Testis (tissue), 3 donors: ENCODE results near the gene IL10. TPM values are rescaled to one million over a fixed set of nuclear protein-coding genes. Genes with fewer than 3 reads are reported as not detected.

Experiments
- DNase-seq: peaks from one replicate; pipeline ENCODE4 v3.0.0-alpha.2; 2019
- H3K27ac ChIP-seq, 2 donors: fragments of 200-600 bp; sonication (generic); one replicate each; pipeline ENCODE4 v1.5.1; 2019
- H3K27me3 ChIP-seq: fragments of 200-600 bp; sonication (generic); one replicate; pipeline ENCODE4 v1.5.1; 2019
- H3K36me3 ChIP-seq: fragments of 200-600 bp; sonication (generic); one replicate; pipeline ENCODE4 v1.5.1; 2017; ENCODE audit warnings: low read depth; ENCODE audit errors: missing control alignments
- H3K4me1 ChIP-seq: fragments of 200-600 bp; sonication (generic); one replicate; pipeline ENCODE4 v1.5.1; 2019
- H3K4me3 ChIP-seq, 2 donors: fragments of 200-600 bp; sonication (generic); one replicate each; pipeline ENCODE4 v1.5.1; 2017 to 2019
- H3K9me3 ChIP-seq: fragments of 200-600 bp; sonication (generic); one replicate; pipeline ENCODE4 v1.5.1; 2017
- POLR2A ChIP-seq: fragments of 450-650 bp; IDR thresholded peaks from one replicate; pipeline ENCODE4 v1.6.1; 2017; ENCODE audit warnings: antibody characterized with exemption, mild to moderate bottlenecking, moderate library complexity
- WGBS, 2 donors: methylation state at CpG; one replicate each; pipeline ENCODE4 v1.1.5; 2018; 5-methylcytosine and 5-hydroxymethylcytosine counted together
- intact Hi-C: fragments of 100-400 bp; cut with DNase I; formaldehyde crosslinking; loops from one replicate; pipeline ENCODE4 v1.15.1; 2023; ENCODE audit warnings: low total_unique reads
- polyA plus RNA-seq: library from polyadenylated mRNA; stranded (reverse); fragments of 350-450 nt; fragmentation: Illumina TruSeq; extraction: RNeasy Lipid Tissue Mini Kit (QIAGEN cat#74804); gene quantifications from one replicate; pipeline ENCODE4 v1.2.3, GENCODE V29; 2014; ENCODE audit warnings: low read depth, low replicate concordance; ENCODE audit not compliant: insufficient read depth
- total RNA-seq, 2 donors: library from RNA; depleted of rRNA; stranded (reverse); fragments of >200 nt; gene quantifications; one replicate each; pipeline ENCODE4 v1.2.3, GENCODE V29; 2016
- TF ChIP-seq, protein P1 (sequence below), 3 experiments: fragments of 450-650 bp in 2 of 3; fragments of 200-600 bp in 1 of 3; sonication (generic) in 1 of 3; IDR thresholded peaks; one replicate each; pipeline ENCODE4 v1.5.1; 2016 to 2019; ENCODE audit warnings: antibody characterized with exemption in 3 of 3, mild to moderate bottlenecking in 2 of 3, moderate library complexity in 1 of 3

IL10 gene
- total and polyA plus RNA-seq, 3 donors from 2014 or later = 1.4 to 3.5 (median 1.7) TPM

DNA sequence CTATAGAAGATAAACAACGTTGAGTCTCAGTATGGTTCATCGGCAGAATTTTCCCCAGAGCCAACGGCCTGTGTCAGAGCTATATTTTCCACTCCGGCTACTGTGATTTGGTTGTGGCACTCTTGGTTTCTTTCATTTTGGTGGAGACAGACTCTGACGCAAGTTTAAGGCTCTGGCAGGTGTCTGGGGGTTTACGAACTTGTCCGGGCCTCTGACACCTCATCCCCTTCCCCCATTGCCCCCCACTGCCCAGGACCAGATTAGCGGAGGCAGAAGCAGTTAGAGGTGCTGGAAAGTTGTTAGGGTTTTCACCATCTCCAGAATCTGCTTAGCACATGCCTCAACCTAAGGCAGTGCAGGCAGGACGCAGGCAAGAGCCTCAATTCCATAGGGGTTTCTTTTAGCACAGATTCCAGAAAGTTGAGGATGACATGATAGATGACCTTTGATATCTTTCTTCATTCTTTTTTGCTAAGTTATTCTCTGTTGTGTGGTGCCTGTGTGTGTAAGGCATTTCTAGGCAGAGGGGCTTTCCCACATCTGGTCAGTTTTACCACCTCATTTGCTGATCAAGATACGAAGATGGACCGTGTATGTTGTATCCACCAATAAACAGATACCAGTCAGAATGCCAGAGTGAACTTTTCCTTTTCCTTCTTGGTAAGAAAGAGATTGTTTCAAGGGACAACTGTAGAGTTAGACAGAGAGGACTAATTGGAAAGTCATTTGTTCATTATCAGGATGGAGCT, 18.4 kb upstream of the IL10 start:
- no peaks in the 10 kb centered on the region for H3K27me3 ChIP-seq
- no peak for DNase-seq
- no peaks in the 10 kb centered on the region for H3K9me3 ChIP-seq
- H3K27ac ChIP-seq = no peak overlapping the region
- TF ChIP-seq, protein P1, sequence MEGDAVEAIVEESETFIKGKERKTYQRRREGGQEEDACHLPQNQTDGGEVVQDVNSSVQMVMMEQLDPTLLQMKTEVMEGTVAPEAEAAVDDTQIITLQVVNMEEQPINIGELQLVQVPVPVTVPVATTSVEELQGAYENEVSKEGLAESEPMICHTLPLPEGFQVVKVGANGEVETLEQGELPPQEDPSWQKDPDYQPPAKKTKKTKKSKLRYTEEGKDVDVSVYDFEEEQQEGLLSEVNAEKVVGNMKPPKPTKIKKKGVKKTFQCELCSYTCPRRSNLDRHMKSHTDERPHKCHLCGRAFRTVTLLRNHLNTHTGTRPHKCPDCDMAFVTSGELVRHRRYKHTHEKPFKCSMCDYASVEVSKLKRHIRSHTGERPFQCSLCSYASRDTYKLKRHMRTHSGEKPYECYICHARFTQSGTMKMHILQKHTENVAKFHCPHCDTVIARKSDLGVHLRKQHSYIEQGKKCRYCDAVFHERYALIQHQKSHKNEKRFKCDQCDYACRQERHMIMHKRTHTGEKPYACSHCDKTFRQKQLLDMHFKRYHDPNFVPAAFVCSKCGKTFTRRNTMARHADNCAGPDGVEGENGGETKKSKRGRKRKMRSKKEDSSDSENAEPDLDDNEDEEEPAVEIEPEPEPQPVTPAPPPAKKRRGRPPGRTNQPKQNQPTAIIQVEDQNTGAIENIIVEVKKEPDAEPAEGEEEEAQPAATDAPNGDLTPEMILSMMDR (IDR thresholded peaks at IDR 0.05) = no peak
- intact Hi-C loops = no loop called here
- H3K36me3 ChIP-seq = no peaks in the 10 kb centered on the region
- WGBS, 2 donors = 92% methylated on average over 11 of the region's 11 CpGs
- H3K4me1 ChIP-seq = no peaks in the 10 kb centered on the region
- no peak overlapping the region for H3K4me3 ChIP-seq

DNA sequence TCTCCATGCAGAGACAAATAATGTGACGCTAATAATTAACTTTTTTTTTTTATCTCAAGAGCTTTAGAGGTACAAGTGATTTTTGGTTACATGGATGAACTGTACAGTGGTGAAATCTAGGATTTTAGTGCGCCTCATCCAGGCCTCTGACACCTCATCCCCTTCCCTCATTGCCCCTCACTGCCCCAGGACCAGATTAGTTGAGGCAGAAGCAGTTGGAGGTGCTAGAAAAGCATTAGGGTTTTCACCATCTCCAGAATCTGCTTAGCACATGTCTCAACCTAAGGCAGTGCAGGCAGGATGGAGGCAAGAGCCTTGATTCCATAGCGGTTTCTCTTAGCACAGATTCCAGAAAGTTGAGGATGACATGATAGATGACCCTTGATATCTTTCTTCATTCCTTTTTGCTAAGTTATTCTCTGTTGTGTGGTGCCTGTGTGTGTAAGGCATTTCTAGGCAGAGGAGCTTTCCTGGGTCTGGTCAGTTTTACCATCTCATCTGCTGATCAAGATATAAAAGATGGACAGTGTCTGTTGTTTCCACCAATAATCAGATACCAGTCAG, 16.3 kb upstream of the IL10 start:
- 84 to 90% methylated on average over 3 of the region's 3 CpGs for WGBS, 2 donors
- no peak for TF ChIP-seq POLR2A
- TF ChIP-seq, protein P1 (IDR thresholded peaks at IDR 0.05) = no peak
- intact Hi-C loops = no loop called here

DNA sequence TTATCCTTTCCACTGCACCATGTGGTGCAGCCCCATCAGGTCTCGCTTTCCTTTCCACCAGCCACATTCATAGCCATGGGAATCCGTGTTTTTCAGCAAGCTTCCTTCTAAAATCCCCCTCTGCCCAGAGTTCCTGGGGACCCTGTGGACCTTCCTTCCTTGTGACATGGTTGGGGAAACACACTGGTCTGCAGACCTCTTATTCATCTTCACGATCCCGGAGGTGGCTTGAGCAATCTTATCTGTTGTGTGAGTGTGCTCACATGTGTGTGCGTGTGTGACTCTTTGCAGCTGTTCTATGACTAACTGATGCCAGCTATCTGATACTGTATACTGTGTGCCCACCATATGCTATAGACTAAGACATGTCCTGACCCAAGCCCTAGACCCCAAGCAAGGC, 15.6 kb upstream of the IL10 start:
- DNase-seq = no peak
- H3K36me3 ChIP-seq = no peaks in the 10 kb centered on the region
- WGBS, 2 donors = 92% methylated on average over 5 of the region's 5 CpGs
- no peak overlapping the region for H3K4me3 ChIP-seq
- no peak for TF ChIP-seq POLR2A
- TF ChIP-seq, protein P1 (IDR thresholded peaks at IDR 0.05) = no peak
- no peaks in the 10 kb centered on the region for H3K4me1 ChIP-seq
- H3K27ac ChIP-seq = no peak overlapping the region
- intact Hi-C loops = no loop called here
- no peaks in the 10 kb centered on the region for H3K27me3 ChIP-seq
- no peaks in the 10 kb centered on the region for H3K9me3 ChIP-seq

More for the DNA sequence above, 16.3 kb upstream of the IL10 start:
- H3K4me3 ChIP-seq = no peak overlapping the region
- H3K4me1 ChIP-seq = no peaks in the 10 kb centered on the region
- H3K27me3 ChIP-seq = no peaks in the 10 kb centered on the region
- no peaks in the 10 kb centered on the region for H3K9me3 ChIP-seq
- no peaks in the 10 kb centered on the region for H3K36me3 ChIP-seq
- no peak for DNase-seq
- H3K27ac ChIP-seq = no peak overlapping the region

DNA sequence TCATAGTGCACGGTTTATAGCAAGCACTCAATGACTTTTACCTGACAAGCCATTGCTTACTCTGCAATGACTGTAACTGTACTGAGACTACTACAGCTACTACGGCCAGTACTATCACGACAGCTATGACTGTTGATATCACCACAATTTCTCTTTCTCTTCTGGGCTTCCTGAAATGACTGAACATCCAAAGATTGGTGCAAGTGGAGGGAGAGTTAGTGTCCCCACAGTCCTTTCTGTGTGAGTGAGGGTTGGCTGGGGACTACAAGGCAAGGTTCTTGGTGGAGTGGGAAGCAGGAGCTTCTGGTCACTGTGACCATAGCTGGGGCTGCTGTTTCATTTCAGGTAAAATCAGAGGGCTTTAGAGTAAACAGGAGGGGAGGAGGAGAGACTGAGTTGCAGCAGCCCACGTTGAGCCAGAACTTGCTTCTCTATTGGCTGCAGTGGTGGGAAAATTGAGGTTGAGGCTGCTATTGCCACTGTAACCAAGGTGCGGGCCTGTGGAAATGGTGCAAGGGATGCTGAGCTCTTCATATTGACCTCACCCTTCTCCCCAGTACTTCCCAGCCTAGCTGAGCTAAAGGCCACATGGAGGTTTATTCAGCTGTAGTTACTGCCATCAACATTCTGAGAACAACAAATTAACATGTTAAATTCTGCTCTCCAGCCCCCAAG, 14.1 kb upstream of the IL10 start:
- TF ChIP-seq, protein P1 (IDR thresholded peaks at IDR 0.05) = no peak
- TF ChIP-seq POLR2A = no peak

More for the DNA sequence above, 14.1 kb upstream of the IL10 start:
- no peak overlapping the region for H3K4me3 ChIP-seq
- H3K4me1 ChIP-seq = no peaks in the 10 kb centered on the region
- no peak for DNase-seq
- no peaks in the 10 kb centered on the region for H3K9me3 ChIP-seq
- intact Hi-C loops = no loop called here
- no peaks in the 10 kb centered on the region for H3K27me3 ChIP-seq
- no peak overlapping the region for H3K27ac ChIP-seq
- 84 to 88% methylated on average over 5 of the region's 5 CpGs for WGBS, 2 donors
- no peaks in the 10 kb centered on the region for H3K36me3 ChIP-seq
